ENCODE measurements around the gene BDH1.

DNA sequence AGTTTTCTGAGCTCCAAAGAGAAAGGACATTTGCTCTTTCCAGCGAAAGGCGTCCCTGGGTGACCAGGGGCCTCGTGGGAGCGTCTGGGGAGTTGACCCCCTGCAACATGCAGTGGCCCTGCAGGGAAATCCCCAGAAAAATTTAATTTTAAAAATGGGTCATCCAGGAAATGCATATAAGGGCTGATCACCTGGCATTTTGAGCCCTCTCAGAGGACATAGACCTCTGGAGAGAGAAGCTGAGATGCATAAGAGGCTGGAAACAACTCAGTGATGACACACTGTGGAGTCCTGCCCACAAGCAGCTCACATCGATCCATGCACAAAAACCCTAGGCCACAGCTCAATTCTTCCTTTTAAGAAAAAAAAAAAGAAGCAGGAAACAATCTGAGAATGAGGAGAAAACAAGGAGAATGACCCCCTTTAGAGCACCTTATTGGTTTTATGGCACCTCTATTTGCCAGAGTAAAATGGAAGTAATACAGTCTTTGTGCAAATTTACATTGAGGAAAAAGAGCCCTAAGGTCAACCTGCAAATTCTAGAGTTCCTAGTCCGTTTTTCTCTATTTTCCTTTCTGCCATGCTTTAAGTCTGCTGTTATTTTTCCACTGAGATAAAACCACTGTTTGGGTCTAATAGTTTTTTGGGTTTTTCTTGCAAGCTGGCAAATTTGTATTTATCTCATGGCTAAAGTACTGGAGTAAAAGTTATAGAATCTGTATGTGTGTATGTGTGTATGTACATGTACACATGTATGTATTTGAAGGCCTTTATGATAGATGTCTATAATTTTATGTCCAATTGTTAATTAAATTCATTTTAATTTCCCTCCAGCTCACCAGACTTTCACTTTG, 6.9 kb upstream of the BDH1 start:
- TF ChIP-seq CTCF (IDR thresholded peaks at IDR 0.05) (no peak), POLR2A (IDR thresholded peaks at IDR 0.05) (no peak), POLR2AphosphoS5 (IDR thresholded peaks at IDR 0.05) (no peak), EP300 (IDR thresholded peaks at IDR 0.05) (no peak)
